GM19035 (cell line): ENCODE measurements around the gene CDC42BPA.
"Not testable (repeated sequence)": the region's sequence is repeated elsewhere in the genome, so short reads cannot be mapped to it uniquely, and the experiment has no call there.

ENCODE experiments used
- ATAC-seq: cut with Tn5 transposase; IDR thresholded peaks from one replicate; pipeline ENCODE4 v1.9.1; 2021; ENCODE audit not compliant: unreplicated experiment

The CDC42BPA gene

GRCh38 chr1:227318016-227318852 is at the start of gene CDC42BPA:
Gene CDC42BPA (minus strand): TSS chr1:227318492. CDS start chr1:227317182, 1,310 bp downstream.
- peak; percentile 54 for ATAC-seq

GRCh38 chr1:227368009-227368408 is 49.7 kb upstream of the CDC42BPA start:
- no peak for ATAC-seq

- no peak for ATAC-seq
These were observed 47.5 kb upstream of the CDC42BPA start for GRCh38 chr1:227365473-227366431.

GRCh38 chr1:227364657-227365056 is 46.4 kb upstream of the CDC42BPA start:
- ATAC-seq = no peak

GRCh38 chr1:227363825-227364224 is 45.5 kb upstream of the CDC42BPA start:
- no peak for ATAC-seq

- ATAC-seq = no peak
These were observed 43.7 kb upstream of the CDC42BPA start for GRCh38 chr1:227362039-227362438.

- no peak for ATAC-seq
These were observed 39.6 kb upstream of the CDC42BPA start for GRCh38 chr1:227357927-227358302.

GRCh38 chr1:227357171-227357926 is 39.1 kb upstream of the CDC42BPA start:
- no peak for ATAC-seq

- no peak for ATAC-seq
These were observed 38.4 kb upstream of the CDC42BPA start for GRCh38 chr1:227356620-227357146.

- ATAC-seq = no peak
These were observed 37.4 kb upstream of the CDC42BPA start for GRCh38 chr1:227355542-227356245.

GRCh38 chr1:227353186-227353585 is 34.9 kb upstream of the CDC42BPA start:
- ATAC-seq = no peak

- not testable (repeated sequence) for ATAC-seq
These were observed 33.9 kb upstream of the CDC42BPA start for GRCh38 chr1:227352164-227352563.

- ATAC-seq = no peak
These were observed 33.2 kb upstream of the CDC42BPA start for GRCh38 chr1:227351443-227351842.

- ATAC-seq = no peak
These were observed 31.7 kb upstream of the CDC42BPA start for GRCh38 chr1:227349967-227350366.

- no peak for ATAC-seq
These were observed 25.6 kb upstream of the CDC42BPA start for GRCh38 chr1:227343727-227344551.

- ATAC-seq = no peak
These were observed 24.9 kb upstream of the CDC42BPA start for GRCh38 chr1:227343206-227343605.

GRCh38 chr1:227342075-227342829 is 24.0 kb upstream of the CDC42BPA start:
- ATAC-seq = no peak

GRCh38 chr1:227336136-227336535 is 17.8 kb upstream of the CDC42BPA start:
- ATAC-seq = not testable (repeated sequence)
